G401 (cell line): ENCODE results near the gene PROKR2. TPM values are rescaled to one million over a fixed set of nuclear protein-coding genes. Genes with fewer than 3 reads are reported as not detected.

Experiments
- DNase-seq: peaks from one replicate; pipeline ENCODE4 v3.0.0-alpha.2; 2015; ENCODE audit warnings: low spot score
- in situ Hi-C: cut with HindIII; loops from 2 replicates; pipeline ENCODE4 v1.10.0; 2016; ENCODE audit warnings: low sequenced_read_pairs, mixed read lengths
- total RNA-seq: library from RNA; depleted of rRNA; stranded (reverse); fragments of >200 nt; shearing (Covaris generic); gene quantifications from 2 replicates; pipeline ENCODE4 v1.2.3, GENCODE V29; 2014; rRNA removed

PROKR2 gene
- not detected in 2 replicates for total RNA-seq

GRCh38 chr20:5316188-5317158 lies at the start of gene PROKR2:
PROKR2 (minus strand) TSS chr20:5316954; CDS start chr20:5314369, 2,585 bp downstream.
- no peak for DNase-seq
- in situ Hi-C loops: no loop called here

GRCh38 chr20:5364997-5365597 lies 48.3 kb upstream of the PROKR2 start:
- no peak for DNase-seq
- in situ Hi-C loops: no loop called here

GRCh38 chr20:5364136-5364821 lies 47.5 kb upstream of the PROKR2 start:
- DNase-seq: no peak
- in situ Hi-C loops: no loop called here

- in situ Hi-C loops: no loop called here
- no peak for DNase-seq
These were observed 46.0 kb upstream of the PROKR2 start for GRCh38 chr20:5362771-5363170.

- in situ Hi-C loops: no loop called here
- no peak for DNase-seq
These were observed 44.4 kb upstream of the PROKR2 start for GRCh38 chr20:5361176-5361575.

- no peak for DNase-seq
- in situ Hi-C loops: no loop called here
These were observed 41.2 kb upstream of the PROKR2 start for GRCh38 chr20:5357946-5358345.

GRCh38 chr20:5356941-5357340 lies 40.2 kb upstream of the PROKR2 start:
- DNase-seq: no peak
- in situ Hi-C loops: no loop called here

- in situ Hi-C loops: no loop called here
These were observed 38.1 kb upstream of the PROKR2 start for GRCh38 chr20:5354901-5355300.

GRCh38 chr20:5353624-5354496 lies 37.1 kb upstream of the PROKR2 start:
- no peak for DNase-seq

More at GRCh38 chr20:5354901-5355300, 38.1 kb upstream of the PROKR2 start:
- no peak for DNase-seq

GRCh38 chr20:5349448-5349847 lies 32.7 kb upstream of the PROKR2 start:
- in situ Hi-C loops: no loop called here
- no peak for DNase-seq

More at GRCh38 chr20:5353624-5354496, 37.1 kb upstream of the PROKR2 start:
- in situ Hi-C loops: no loop called here

GRCh38 chr20:5342021-5342420 lies 25.3 kb upstream of the PROKR2 start:
- in situ Hi-C loops: no loop called here

GRCh38 chr20:5331340-5331739 lies 14.6 kb upstream of the PROKR2 start:
- in situ Hi-C loops: no loop called here
- no peak for DNase-seq

More at GRCh38 chr20:5342021-5342420, 25.3 kb upstream of the PROKR2 start:
- no peak for DNase-seq

- in situ Hi-C loops: no loop called here
- no peak for DNase-seq
These were observed 11.5 kb upstream of the PROKR2 start for GRCh38 chr20:5328268-5328667.

- in situ Hi-C loops: no loop called here
- DNase-seq: no peak
These were observed 10.6 kb upstream of the PROKR2 start for GRCh38 chr20:5327356-5327755.

GRCh38 chr20:5315807-5316187 lies 957 bp downstream of the PROKR2 start:
- no peak for DNase-seq
- in situ Hi-C loops: no loop called here

GRCh38 chr20:5313916-5314315 lies 2.8 kb downstream of the PROKR2 start:
- DNase-seq: no peak
- in situ Hi-C loops: no loop called here

GRCh38 chr20:5312518-5312917 lies 4.2 kb downstream of the PROKR2 start:
- DNase-seq: no peak
- in situ Hi-C loops: no loop called here

- in situ Hi-C loops: no loop called here
- DNase-seq: no peak
These were observed 6.8 kb downstream of the PROKR2 start for GRCh38 chr20:5309971-5310370.

- DNase-seq: no peak
- in situ Hi-C loops: no loop called here
These were observed 17.9 kb downstream of the PROKR2 start for GRCh38 chr20:5298811-5299210.
